ENCODE measurements around the gene UBE2J2. TPM values are rescaled to one million over a fixed set of nuclear protein-coding genes. Genes with fewer than 3 reads are reported as not detected.

Gene UBE2J2
- total RNA-seq, 1 experiment from 2014 or later: 83.4 TPM

GRCh38 chr1:1270813-1271212 is 2.8 kb downstream of the UBE2J2 start:
- Histone ChIP-seq H2BK5ac (ENCODE audit: insufficient read length, low read length) (no peak overlapping the region), H3K4ac (ENCODE audit: low read depth, low read length) (no peak overlapping the region), H2BK20ac (ENCODE audit: low read depth, low read length, poor library complexity, severe bottlenecking) (no peak overlapping the region), H4K91ac (ENCODE audit: insufficient read length, low read depth, low read length) (no peak overlapping the region), H3K14ac (ENCODE audit: insufficient read depth, low read length) (no peak overlapping the region), H4K20me1 (ENCODE audit: control insufficient read depth, insufficient read depth, insufficient read length) (peaks cover 2% of the 10 kb centered on the region), H3K18ac (ENCODE audit: insufficient read length, low read depth, low read length) (no peak overlapping the region), H3K23ac (ENCODE audit: insufficient read length, low read depth, low read length) (no peak overlapping the region), H4K8ac (replicated peaks; ENCODE audit: insufficient read length, low read depth, low read length) (no peak overlapping the region), H3K56ac (ENCODE audit: insufficient read length, low read depth, low read length) (no peak overlapping the region), H3K4me2 (ENCODE audit: insufficient read depth, insufficient read length, low read length) (no peak overlapping the region), H3T11ph (ENCODE audit: low read length) (no peak overlapping the region), H2BK15ac (ENCODE audit: low read depth, low read length) (no peak overlapping the region), H3K9ac (ENCODE audit: extremely low read depth, insufficient read length, low read length) (no peak overlapping the region), H3K4me1 (ENCODE audit: insufficient read depth, low read length) (peaks cover 5% of the 10 kb centered on the region; the same call in 1 of the 2 replicates), H3K9me3 (ENCODE audit: control insufficient read depth, low read depth, low read length) (no peaks in the 10 kb centered on the region), H2BK12ac (ENCODE audit: insufficient read length, low read depth, low read length) (no peak overlapping the region), H3K27ac (ENCODE audit: insufficient read length, low read depth, low read length) (no peak overlapping the region), H3K79me1 (ENCODE audit: insufficient read depth, low read depth, low read length, poor library complexity, severe bottlenecking) (peaks cover 21% of the 10 kb centered on the region), H3K23me2 (ENCODE audit: insufficient read length, low read depth, low read length, poor library complexity, severe bottlenecking) (peaks cover 14% of the 10 kb centered on the region), H2BK120ac (ENCODE audit: low read depth, low read length, poor library complexity, severe bottlenecking) (no peak overlapping the region), H3K27me3 (ENCODE audit: insufficient read depth, low read length) (no peaks in the 10 kb centered on the region), H4K5ac (ENCODE audit: insufficient read length, low read depth, low read length) (no peak overlapping the region), H2AFZ (ENCODE audit: low read length) (no peak overlapping the region), H2AK5ac (ENCODE audit: insufficient read length, low read length) (no peak overlapping the region), H3K79me2 (ENCODE audit: insufficient read depth, low read length) (peaks cover 25% of the 10 kb centered on the region; the same call in 1 of the 2 replicates)
- Mint-ChIP-seq H3K9me3 (no peaks in the 10 kb centered on the region; a peak in 1 of 5 replicates), H3K4me3 (peak overlapping the region; percentile 9 to 59; a peak in 2 of 5 replicates), H3K4me1 (peaks cover 28 to 32% of the 10 kb centered on the region in 2 experiments), H3K27me3 (ENCODE audit: low read depth) (peaks cover 1% of the 10 kb centered on the region; the same call in 1 of the 2 replicates), H3K27ac (peak overlapping the region in 2 of 3 experiments; percentile 64 to 93; a peak in 5 of 7 replicates), H3K36me3 (ENCODE audit: insufficient read depth in 1 of 3, low read depth in 3 of 3) (peaks cover 25 to 44% (median 39%) of the 10 kb centered on the region in 3 experiments; a peak in 6 of 7 replicates)
- DNase-seq: no peak
- WGBS (ENCODE audit: extremely low coverage, insufficient read length, low lambda C conversion rate): no CpG with 5 or more reads among the region's 7 CpGs
- no peak for TF ChIP-seq CTCF (conservative IDR thresholded peaks at IDR 0.05)

Measured in H9 (cell line).